OCI-M2 (cell line): ENCODE results near the gene LDB2.

ENCODE experiments used
- DNase-seq: peaks from one replicate; lab custom pipeline; 2025; ENCODE audit not compliant: unreplicated experiment; lab: John Stamatoyannopoulos, UW

The LDB2 gene

GRCh38 chr4:16760617-16761363 is 137.7 kb downstream of the LDB2 start:
- no peak for DNase-seq

- no peak for DNase-seq
Measured at GRCh38 chr4:16759931-16760582, 138.4 kb downstream of the LDB2 start.

- no peak for DNase-seq
Measured at GRCh38 chr4:16758816-16759215, 139.6 kb downstream of the LDB2 start.

- DNase-seq: no peak
Measured at GRCh38 chr4:16758255-16758654, 140.2 kb downstream of the LDB2 start.

- DNase-seq: no peak
Measured at GRCh38 chr4:16757080-16757521, 141.3 kb downstream of the LDB2 start.

- DNase-seq: no peak
Measured at GRCh38 chr4:16754104-16754503, 144.3 kb downstream of the LDB2 start.

GRCh38 chr4:16752150-16752549 is 146.3 kb downstream of the LDB2 start:
- no peak for DNase-seq

- DNase-seq: no peak
Measured at GRCh38 chr4:16750882-16751642, 147.4 kb downstream of the LDB2 start.

- DNase-seq: no peak
Measured at GRCh38 chr4:16750216-16750615, 148.2 kb downstream of the LDB2 start.

- DNase-seq: no peak
Measured at GRCh38 chr4:16745887-16746286, 152.6 kb downstream of the LDB2 start.

- no peak for DNase-seq
Measured at GRCh38 chr4:16745009-16745635, 153.3 kb downstream of the LDB2 start.

- no peak for DNase-seq
Measured at GRCh38 chr4:16741287-16741686, 157.2 kb downstream of the LDB2 start.

GRCh38 chr4:16739997-16740624 is 158.3 kb downstream of the LDB2 start:
- DNase-seq: no peak

- no peak for DNase-seq
Measured at GRCh38 chr4:16738558-16738957, 159.9 kb downstream of the LDB2 start.

GRCh38 chr4:16733509-16733908 is 164.9 kb downstream of the LDB2 start:
- no peak for DNase-seq

GRCh38 chr4:16732741-16733140 is 165.7 kb downstream of the LDB2 start:
- no peak for DNase-seq

GRCh38 chr4:16731776-16732380 is 166.6 kb downstream of the LDB2 start:
- no peak for DNase-seq

GRCh38 chr4:16730522-16731205 is 167.8 kb downstream of the LDB2 start:
- no peak for DNase-seq

GRCh38 chr4:16729336-16729735 is 169.1 kb downstream of the LDB2 start:
- DNase-seq: no peak

GRCh38 chr4:16728849-16729248 is 169.6 kb downstream of the LDB2 start:
- DNase-seq: no peak
